ENCODE data around the gene GRID1.

Gene GRID1

GRCh38 chr10:86130041-86130440 is 236.6 kb downstream of the GRID1 start:
- no peak for TF ChIP-seq JUND (IDR thresholded peaks at IDR 0.05; ENCODE audit: low read depth)
- in situ Hi-C loops (cut with HindIII; ENCODE audit: low pct_unique_long_range_greater_than_20kb, low sequenced_read_pairs): no loop called here
- DNase-seq (ENCODE audit: low read depth in 1 of 2, low spot score in 1 of 2): no peak

GRCh38 chr10:86128360-86128759 is 238.2 kb downstream of the GRID1 start:
- no peak for DNase-seq (ENCODE audit: low read depth in 1 of 2, low spot score in 1 of 2)
- in situ Hi-C loops (cut with HindIII; ENCODE audit: low pct_unique_long_range_greater_than_20kb, low sequenced_read_pairs): no loop called here

GRCh38 chr10:86127274-86127819 is 239.2 kb downstream of the GRID1 start:
- no peak for TF ChIP-seq JUND (IDR thresholded peaks at IDR 0.05; ENCODE audit: low read depth)
- no peak for DNase-seq (ENCODE audit: low read depth in 1 of 2, low spot score in 1 of 2)
- in situ Hi-C loops (cut with HindIII; ENCODE audit: low pct_unique_long_range_greater_than_20kb, low sequenced_read_pairs): no loop called here

More at GRCh38 chr10:86128360-86128759, 238.2 kb downstream of the GRID1 start:
- TF ChIP-seq JUND (IDR thresholded peaks at IDR 0.05; ENCODE audit: low read depth): no peak

GRCh38 chr10:86124734-86125133 is 241.9 kb downstream of the GRID1 start:
- TF ChIP-seq JUND (IDR thresholded peaks at IDR 0.05; ENCODE audit: low read depth): no peak
- DNase-seq (ENCODE audit: low read depth in 1 of 2, low spot score in 1 of 2): no peak
- in situ Hi-C loops (cut with HindIII; ENCODE audit: low pct_unique_long_range_greater_than_20kb, low sequenced_read_pairs): no loop called here

- in situ Hi-C loops (cut with HindIII; ENCODE audit: low pct_unique_long_range_greater_than_20kb, low sequenced_read_pairs): no loop called here
- no peak for DNase-seq (ENCODE audit: low read depth in 1 of 2, low spot score in 1 of 2)
- TF ChIP-seq JUND (IDR thresholded peaks at IDR 0.05; ENCODE audit: low read depth): no peak
These were observed 242.9 kb downstream of the GRID1 start for GRCh38 chr10:86123715-86124114.

GRCh38 chr10:86123304-86123703 is 243.3 kb downstream of the GRID1 start:
- in situ Hi-C loops (cut with HindIII; ENCODE audit: low pct_unique_long_range_greater_than_20kb, low sequenced_read_pairs): no loop called here
- no peak for DNase-seq (ENCODE audit: low read depth in 1 of 2, low spot score in 1 of 2)
- TF ChIP-seq JUND (IDR thresholded peaks at IDR 0.05; ENCODE audit: low read depth): no peak

- no peak for TF ChIP-seq JUND (IDR thresholded peaks at IDR 0.05; ENCODE audit: low read depth)
- DNase-seq (ENCODE audit: low read depth in 1 of 2, low spot score in 1 of 2): no peak
- in situ Hi-C loops (cut with HindIII; ENCODE audit: low pct_unique_long_range_greater_than_20kb, low sequenced_read_pairs): no loop called here
These were observed 243.9 kb downstream of the GRID1 start for GRCh38 chr10:86122646-86123045.

- DNase-seq (ENCODE audit: low read depth in 1 of 2, low spot score in 1 of 2): no peak
- TF ChIP-seq JUND (IDR thresholded peaks at IDR 0.05; ENCODE audit: low read depth): no peak
- in situ Hi-C loops (cut with HindIII; ENCODE audit: low pct_unique_long_range_greater_than_20kb, low sequenced_read_pairs): no loop called here
These were observed 245.4 kb downstream of the GRID1 start for GRCh38 chr10:86121200-86121599.

- in situ Hi-C loops (cut with HindIII; ENCODE audit: low pct_unique_long_range_greater_than_20kb, low sequenced_read_pairs): no loop called here
- DNase-seq (ENCODE audit: low read depth in 1 of 2, low spot score in 1 of 2): no peak
- TF ChIP-seq JUND (IDR thresholded peaks at IDR 0.05; ENCODE audit: low read depth): no peak
These were observed 249.5 kb downstream of the GRID1 start for GRCh38 chr10:86117051-86117450.

- no peak for DNase-seq (ENCODE audit: low read depth in 1 of 2, low spot score in 1 of 2)
- TF ChIP-seq JUND (IDR thresholded peaks at IDR 0.05; ENCODE audit: low read depth): no peak
- in situ Hi-C loops (cut with HindIII; ENCODE audit: low pct_unique_long_range_greater_than_20kb, low sequenced_read_pairs): no loop called here
These were observed 252.6 kb downstream of the GRID1 start for GRCh38 chr10:86113983-86114382.

GRCh38 chr10:86113501-86113900 is 253.1 kb downstream of the GRID1 start:
- in situ Hi-C loops (cut with HindIII; ENCODE audit: low pct_unique_long_range_greater_than_20kb, low sequenced_read_pairs): no loop called here
- DNase-seq (ENCODE audit: low read depth in 1 of 2, low spot score in 1 of 2): no peak
- no peak for TF ChIP-seq JUND (IDR thresholded peaks at IDR 0.05; ENCODE audit: low read depth)

- in situ Hi-C loops (cut with HindIII; ENCODE audit: low pct_unique_long_range_greater_than_20kb, low sequenced_read_pairs): no loop called here
- no peak for DNase-seq (ENCODE audit: low read depth in 1 of 2, low spot score in 1 of 2)
- TF ChIP-seq JUND (IDR thresholded peaks at IDR 0.05; ENCODE audit: low read depth): no peak
These were observed 253.6 kb downstream of the GRID1 start for GRCh38 chr10:86113044-86113443.

GRCh38 chr10:86111902-86112545 is 254.6 kb downstream of the GRID1 start:
- in situ Hi-C loops (cut with HindIII; ENCODE audit: low pct_unique_long_range_greater_than_20kb, low sequenced_read_pairs): no loop called here
- no peak for TF ChIP-seq JUND (IDR thresholded peaks at IDR 0.05; ENCODE audit: low read depth)
- DNase-seq (ENCODE audit: low read depth in 1 of 2, low spot score in 1 of 2): no peak
